MM.1S (cell line): ENCODE results near the gene PYCARD.

ENCODE experiments used
- DNase-seq: peaks from one replicate; pipeline ENCODE4 v3.0.0-alpha.2; 2015
- H2AFZ ChIP-seq: fragments of 300-600 bp; sonication (generic); 2 replicates; pipeline ENCODE4 v1.6.0; 2016; ENCODE audit warnings: antibody characterized with exemption, low read length
- H3F3A ChIP-seq: fragments of 300-600 bp; sonication (generic); 2 replicates; pipeline ENCODE4 v1.6.1; 2016; ENCODE audit warnings: mild to moderate bottlenecking, antibody characterized with exemption, low read length, moderate library complexity, mixed read lengths; ENCODE audit not compliant: insufficient read depth
- H3K27ac ChIP-seq: fragments of 300-600 bp; sonication (generic); 2 replicates; pipeline ENCODE4 v1.5.1; 2016; ENCODE audit warnings: mild to moderate bottlenecking, low read length
- H3K27me3 ChIP-seq: fragments of 300-600 bp; sonication (generic); replicated peaks from 2 replicates; pipeline ENCODE4 v1.6.0; 2016; ENCODE audit warnings: low read length; ENCODE audit not compliant: insufficient read depth
- H3K36me3 ChIP-seq: fragments of 300-600 bp; sonication (generic); replicated peaks from 2 replicates; pipeline ENCODE4 v1.6.1; 2016; ENCODE audit warnings: mild to moderate bottlenecking, low read length, mixed read lengths; ENCODE audit not compliant: insufficient read depth
- H3K4me1 ChIP-seq: fragments of 300-600 bp; sonication (generic); 2 replicates; pipeline ENCODE4 v1.6.1; 2016; ENCODE audit warnings: low read length, mixed read lengths
- H3K4me2 ChIP-seq: fragments of 300-600 bp; sonication (generic); 2 replicates; pipeline ENCODE4 v1.6.0; 2016; ENCODE audit warnings: low read depth, low read length
- H3K4me3 ChIP-seq: fragments of 300-600 bp; sonication (generic); 2 replicates; pipeline ENCODE4 v1.5.1; 2016; ENCODE audit warnings: low read length, mixed read lengths
- H3K79me2 ChIP-seq: fragments of 300-600 bp; sonication (generic); 2 replicates; pipeline ENCODE4 v1.6.1; 2016; ENCODE audit warnings: mixed run types, low read length, mixed read lengths
- H3K9ac ChIP-seq: fragments of 300-600 bp; sonication (generic); 2 replicates; pipeline ENCODE4 v1.6.1; 2016; ENCODE audit warnings: low read length, mixed read lengths
- H3K9me2 ChIP-seq: fragments of 300-600 bp; sonication (generic); replicated peaks from 2 replicates; pipeline ENCODE4 v1.6.1; 2016; ENCODE audit warnings: mild to moderate bottlenecking, low read length, mixed read lengths; ENCODE audit not compliant: insufficient read depth
- H3K9me3 ChIP-seq: fragments of 300-600 bp; sonication (generic); replicated peaks from 2 replicates; pipeline ENCODE4 v1.6.1; 2016; ENCODE audit warnings: mild to moderate bottlenecking, low read length, mixed read lengths; ENCODE audit not compliant: insufficient read depth
- H4K20me1 ChIP-seq: fragments of 300-600 bp; sonication (generic); 2 replicates; pipeline ENCODE4 v1.6.1; 2016; ENCODE audit warnings: mild to moderate bottlenecking, low read length, moderate library complexity, mixed read lengths; ENCODE audit not compliant: insufficient read depth
- EZH2 ChIP-seq: fragments of 300-600 bp; sonication (generic); optimal IDR thresholded peaks from 2 replicates; pipeline ENCODE3; 2017; ENCODE audit warnings: low read depth, mild to moderate bottlenecking, antibody characterized with exemption, low read length, mixed read lengths
- EZH2phosphoT487 ChIP-seq: fragments of 300-600 bp; sonication (generic); IDR thresholded peaks from 2 replicates; pipeline ENCODE4 v1.6.1; 2018; ENCODE audit warnings: antibody characterized with exemption, low read length
- TF ChIP-seq, protein P1 (sequence below): fragments of 300-600 bp; sonication (generic); IDR thresholded peaks from 2 replicates; pipeline ENCODE4 v1.5.1; 2016; ENCODE audit warnings: antibody characterized with exemption, low read length, mixed read lengths

PYCARD gene

DNA sequence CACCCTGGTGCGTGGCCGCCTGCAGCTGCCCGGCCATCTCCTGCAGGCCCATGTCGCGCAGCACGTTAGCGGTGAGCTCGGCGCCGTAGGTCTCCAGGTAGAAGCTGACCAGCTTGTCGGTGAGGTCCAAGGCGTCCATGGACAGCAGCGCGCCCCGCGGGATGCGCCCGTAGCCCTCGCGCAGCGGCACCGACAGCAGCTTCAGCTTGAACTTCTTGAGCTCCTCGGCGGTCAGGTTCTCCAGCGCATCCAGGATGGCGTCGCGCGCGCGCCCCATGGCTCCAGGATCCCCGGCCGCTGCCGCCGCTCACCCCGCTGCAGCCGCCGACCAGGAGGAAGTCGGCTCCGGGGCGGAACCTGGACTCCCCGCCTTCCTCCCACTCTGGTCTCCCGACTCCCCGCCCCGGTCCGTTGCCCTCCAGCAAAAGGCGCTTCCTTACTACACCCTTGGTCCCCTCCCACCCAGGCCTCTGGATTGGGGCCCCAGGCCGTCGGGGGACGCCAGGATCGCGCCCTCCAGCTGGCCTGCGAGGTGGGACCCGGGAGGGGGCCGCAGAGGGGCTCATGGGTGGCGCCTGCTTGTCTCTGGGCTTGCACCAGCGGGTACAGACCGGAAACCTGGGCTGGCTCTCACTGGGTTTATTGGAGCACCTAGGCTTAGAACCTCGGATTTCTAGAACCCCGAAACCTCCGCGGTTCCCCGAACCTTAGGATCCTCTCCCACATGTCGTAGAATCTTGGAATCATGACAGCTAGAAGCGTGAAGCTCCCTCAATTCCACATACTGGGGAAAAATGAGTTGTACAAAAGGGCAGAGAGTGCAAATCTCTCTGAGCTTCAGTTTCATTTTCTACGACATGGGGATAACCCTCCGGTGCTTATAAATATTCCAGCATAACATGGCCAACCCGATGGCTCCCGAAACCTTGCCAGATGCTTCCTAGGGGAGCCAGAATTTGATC, at the start of gene PYCARD:
PYCARD (minus strand) TSS at position 347 of the 962 bp plus-strand sequence; CDS start at position 277, 70 bp downstream.
- Histone ChIP-seq H4K20me1 (no peaks in the 10 kb centered on the region), H3F3A (peaks cover 15% of the 10 kb centered on the region; the same call in 1 of the 2 replicates), H3K4me2 (peak within 1 kb of the TSS; percentile 81), H3K4me1 (peaks cover 10% of the 10 kb centered on the region; the same call in 1 of the 2 replicates), H3K4me3 (peak within 1 kb of the TSS; percentile 80), H3K27me3 (no peaks in the 10 kb centered on the region; the same call in 1 of the 2 replicates), H3K9me2 (no peaks in the 10 kb centered on the region), H3K79me2 (no peaks in the 10 kb centered on the region), H2AFZ (peak within 1 kb of the TSS; percentile 89), H3K36me3 (no peaks in the 10 kb centered on the region), H3K9me3 (no peaks in the 10 kb centered on the region), H3K9ac (peak within 1 kb of the TSS; percentile 54; the same call in 1 of the 2 replicates), H3K27ac (peak within 1 kb of the TSS; percentile 9; the same call in 1 of the 2 replicates)
- TF ChIP-seq, protein P1, sequence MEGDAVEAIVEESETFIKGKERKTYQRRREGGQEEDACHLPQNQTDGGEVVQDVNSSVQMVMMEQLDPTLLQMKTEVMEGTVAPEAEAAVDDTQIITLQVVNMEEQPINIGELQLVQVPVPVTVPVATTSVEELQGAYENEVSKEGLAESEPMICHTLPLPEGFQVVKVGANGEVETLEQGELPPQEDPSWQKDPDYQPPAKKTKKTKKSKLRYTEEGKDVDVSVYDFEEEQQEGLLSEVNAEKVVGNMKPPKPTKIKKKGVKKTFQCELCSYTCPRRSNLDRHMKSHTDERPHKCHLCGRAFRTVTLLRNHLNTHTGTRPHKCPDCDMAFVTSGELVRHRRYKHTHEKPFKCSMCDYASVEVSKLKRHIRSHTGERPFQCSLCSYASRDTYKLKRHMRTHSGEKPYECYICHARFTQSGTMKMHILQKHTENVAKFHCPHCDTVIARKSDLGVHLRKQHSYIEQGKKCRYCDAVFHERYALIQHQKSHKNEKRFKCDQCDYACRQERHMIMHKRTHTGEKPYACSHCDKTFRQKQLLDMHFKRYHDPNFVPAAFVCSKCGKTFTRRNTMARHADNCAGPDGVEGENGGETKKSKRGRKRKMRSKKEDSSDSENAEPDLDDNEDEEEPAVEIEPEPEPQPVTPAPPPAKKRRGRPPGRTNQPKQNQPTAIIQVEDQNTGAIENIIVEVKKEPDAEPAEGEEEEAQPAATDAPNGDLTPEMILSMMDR = no peak
- no peak for TF ChIP-seq EZH2phosphoT487
- TF ChIP-seq EZH2 = no peak
- peak; percentile 25 for DNase-seq

- no peak overlapping the region for H3K4me3 ChIP-seq
- H3F3A ChIP-seq = no peaks in the 10 kb centered on the region
- no peaks in the 10 kb centered on the region for H4K20me1 ChIP-seq
- no peak overlapping the region for H3K9ac ChIP-seq
- no peaks in the 10 kb centered on the region for H3K4me1 ChIP-seq
- H3K9me2 ChIP-seq = no peaks in the 10 kb centered on the region
- H3K36me3 ChIP-seq = no peaks in the 10 kb centered on the region
- peaks cover 11% of the 10 kb centered on the region; the same call in 1 of the 2 replicates for H3K27me3 ChIP-seq
- no peaks in the 10 kb centered on the region for H3K9me3 ChIP-seq
- H3K27ac ChIP-seq = no peak overlapping the region
- TF ChIP-seq, protein P1 = no peak
- TF ChIP-seq EZH2 (no peak), EZH2phosphoT487 (no peak)
- H3K79me2 ChIP-seq = no peaks in the 10 kb centered on the region
- H2AFZ ChIP-seq = no peak overlapping the region
- DNase-seq = no peak
- H3K4me2 ChIP-seq = no peak overlapping the region
Measured at GRCh38 chr16:31251435-31251834, 48.9 kb upstream of the PYCARD start.

DNA sequence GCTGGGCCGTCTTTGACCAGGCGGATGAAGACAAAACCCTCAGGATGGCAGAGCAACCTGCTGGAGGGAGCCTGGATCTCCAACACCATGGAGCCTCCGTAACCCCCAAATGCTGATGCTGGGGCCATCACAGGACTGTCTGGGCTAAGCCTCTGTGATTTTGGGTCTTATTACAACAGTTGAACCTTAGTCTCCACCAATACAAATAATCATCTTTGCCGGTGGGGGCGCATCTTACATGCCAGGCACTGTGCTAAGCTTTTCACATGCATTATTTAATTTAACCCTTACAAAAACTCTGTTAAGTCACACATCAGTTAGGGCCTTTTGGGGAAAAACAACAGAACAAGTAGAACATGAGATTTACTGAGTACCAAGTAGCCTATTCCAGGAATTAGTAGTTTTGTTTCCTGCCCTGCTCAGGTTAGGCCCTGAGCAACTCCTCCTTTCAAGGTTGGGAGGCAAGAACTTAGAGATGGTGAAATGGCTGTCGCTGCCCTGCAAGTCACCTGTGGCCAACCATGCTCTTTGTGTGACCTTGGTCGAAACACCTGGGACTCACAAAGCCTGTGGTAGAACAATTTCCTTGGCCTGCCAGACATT, 48.3 kb upstream of the PYCARD start:
- no peak overlapping the region for H3K4me2 ChIP-seq
- H4K20me1 ChIP-seq = no peaks in the 10 kb centered on the region
- H3K4me3 ChIP-seq = no peak overlapping the region
- peaks cover 11% of the 10 kb centered on the region; the same call in 1 of the 2 replicates for H3K27me3 ChIP-seq
- no peaks in the 10 kb centered on the region for H3K9me2 ChIP-seq
- H3K4me1 ChIP-seq = no peaks in the 10 kb centered on the region
- H3K79me2 ChIP-seq = no peaks in the 10 kb centered on the region
- no peak for DNase-seq
- TF ChIP-seq, protein P1 = no peak
- TF ChIP-seq EZH2 (no peak), EZH2phosphoT487 (no peak)
- H3K9ac ChIP-seq = no peak overlapping the region
- no peak overlapping the region for H2AFZ ChIP-seq
- H3K27ac ChIP-seq = no peak overlapping the region
- H3K36me3 ChIP-seq = no peaks in the 10 kb centered on the region
- H3F3A ChIP-seq = no peaks in the 10 kb centered on the region
- no peaks in the 10 kb centered on the region for H3K9me3 ChIP-seq
